ENCODE results near the gene SRPK2. TPM values are rescaled to one million over a fixed set of nuclear protein-coding genes. Genes with fewer than 3 reads are reported as not detected.

SRPK2 gene
- total and polyA plus RNA-seq, 2 of the 13 experiments (the other 11 are each of a cell fraction or from before 2014, with no cell fraction given) = 10.1 to 22.3 TPM

DNA sequence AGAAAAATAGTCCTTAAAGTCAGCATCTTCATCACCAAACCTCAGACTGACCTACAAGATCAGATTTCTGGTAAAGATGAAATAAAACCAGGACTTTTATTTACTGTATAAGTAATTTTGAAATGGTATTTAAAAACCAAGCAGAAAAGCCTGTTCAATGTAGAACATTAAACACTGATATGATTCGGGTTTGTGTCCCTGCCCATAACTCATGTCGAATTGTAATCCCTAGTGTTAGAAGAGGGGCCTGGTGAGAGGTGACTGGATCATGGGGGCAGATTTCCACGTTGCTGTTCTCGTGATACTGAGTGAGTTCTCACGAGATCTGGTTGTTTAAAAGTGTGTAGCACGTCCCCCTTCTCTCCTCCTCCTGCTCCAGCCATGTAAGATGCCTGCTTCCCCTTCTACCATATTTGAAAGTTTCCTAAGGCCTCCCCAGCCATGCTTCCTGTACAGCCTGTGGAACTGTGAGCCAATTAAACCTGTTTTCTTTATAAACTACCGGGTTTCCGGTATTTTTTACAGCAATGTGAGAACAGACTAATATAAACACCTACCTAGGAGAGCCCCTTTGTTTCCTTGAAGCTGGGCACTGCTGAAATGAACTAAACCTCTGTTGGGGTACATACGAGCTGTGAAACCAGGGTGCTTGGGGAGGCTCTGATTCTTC, 254.6 kb downstream of the SRPK2 start (continued):
- TF ChIP-seq, protein P1, sequence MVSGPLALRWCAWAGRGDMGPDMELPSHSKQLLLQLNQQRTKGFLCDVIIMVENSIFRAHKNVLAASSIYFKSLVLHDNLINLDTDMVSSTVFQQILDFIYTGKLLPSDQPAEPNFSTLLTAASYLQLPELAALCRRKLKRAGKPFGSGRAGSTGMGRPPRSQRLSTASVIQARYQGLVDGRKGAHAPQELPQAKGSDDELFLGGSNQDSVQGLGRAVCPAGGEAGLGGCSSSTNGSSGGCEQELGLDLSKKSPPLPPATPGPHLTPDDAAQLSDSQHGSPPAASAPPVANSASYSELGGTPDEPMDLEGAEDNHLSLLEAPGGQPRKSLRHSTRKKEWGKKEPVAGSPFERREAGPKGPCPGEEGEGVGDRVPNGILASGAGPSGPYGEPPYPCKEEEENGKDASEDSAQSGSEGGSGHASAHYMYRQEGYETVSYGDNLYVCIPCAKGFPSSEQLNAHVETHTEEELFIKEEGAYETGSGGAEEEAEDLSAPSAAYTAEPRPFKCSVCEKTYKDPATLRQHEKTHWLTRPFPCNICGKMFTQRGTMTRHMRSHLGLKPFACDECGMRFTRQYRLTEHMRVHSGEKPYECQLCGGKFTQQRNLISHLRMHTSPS (CRISPR knock-in tag; IDR thresholded peaks at IDR 0.05; ENCODE audit: low read depth) = no peak
- TF ChIP-seq ZNF839 (CRISPR knock-in tag; IDR thresholded peaks at IDR 0.05; ENCODE audit: borderline replicate concordance) (no peak), ZFP82 (CRISPR knock-in tag; IDR thresholded peaks at IDR 0.05; ENCODE audit: borderline replicate concordance) (no peak), ZNF678 (CRISPR knock-in tag; IDR thresholded peaks at IDR 0.05) (no peak), POLR2AphosphoS5 (IDR thresholded peaks at IDR 0.05; ENCODE audit: low read depth, low read length) (no peak), ZFP62 (CRISPR knock-in tag; IDR thresholded peaks at IDR 0.05) (no peak), ZNF598 (CRISPR knock-in tag; IDR thresholded peaks at IDR 0.05; ENCODE audit: borderline replicate concordance) (no peak), ZNF44 (CRISPR knock-in tag; IDR thresholded peaks at IDR 0.05) (no peak), KLF12 (CRISPR knock-in tag; IDR thresholded peaks at IDR 0.05; ENCODE audit: borderline replicate concordance) (no peak)
- TF ChIP-seq, protein P2, sequence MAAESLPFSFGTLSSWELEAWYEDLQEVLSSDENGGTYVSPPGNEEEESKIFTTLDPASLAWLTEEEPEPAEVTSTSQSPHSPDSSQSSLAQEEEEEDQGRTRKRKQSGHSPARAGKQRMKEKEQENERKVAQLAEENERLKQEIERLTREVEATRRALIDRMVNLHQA (CRISPR knock-in tag; IDR thresholded peaks at IDR 0.05) = no peak
- TF ChIP-seq, protein P3, sequence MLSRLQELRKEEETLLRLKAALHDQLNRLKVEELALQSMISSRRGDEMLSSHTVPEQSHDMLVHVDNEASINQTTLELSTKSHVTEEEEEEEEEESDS (CRISPR knock-in tag; IDR thresholded peaks at IDR 0.05; ENCODE audit: borderline replicate concordance) = no peak

DNA sequence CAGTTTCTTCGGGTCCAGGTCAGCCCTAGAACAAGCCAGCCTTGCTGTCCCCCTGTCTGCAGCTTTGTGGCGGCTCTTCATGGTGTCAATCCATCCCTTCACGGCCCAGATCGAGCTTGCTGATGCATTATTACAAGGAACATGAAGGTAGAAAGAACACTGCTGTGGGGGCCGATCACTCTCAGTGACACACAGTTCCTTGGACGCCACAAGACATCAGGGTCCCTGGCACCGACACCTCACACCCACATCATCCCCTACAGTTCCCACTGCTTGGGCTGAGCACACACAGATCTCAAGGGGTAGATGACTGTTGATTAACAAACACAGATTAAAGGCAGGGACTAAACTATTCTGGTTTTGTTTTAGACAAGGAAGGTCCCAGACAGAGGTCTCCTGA, 255.4 kb downstream of the SRPK2 start:
- H3K36me3 ChIP-seq (replicated peaks in 1 of 2; ENCODE audit: control insufficient read depth in 1 of 2, insufficient read depth in 2 of 2, low read length in 2 of 2) = peaks cover 9 to 18% of the 10 kb centered on the region in 2 experiments; a peak in 4 of 5 replicates
- DNase-seq (ENCODE audit: low spot score) = no peak
- ChIA-PET POLR2A (no interaction called here), CTCF (ENCODE audit: low intra/inter-chr PET ratio, low total read pairs) (no interaction called here)
- no peak for ATAC-seq
- H3K9ac ChIP-seq (ENCODE audit: insufficient read depth, low read depth, low read length) = no peak overlapping the region
- no peaks in the 10 kb centered on the region for H4K20me1 ChIP-seq (ENCODE audit: insufficient read depth, low read length)
- H3K79me2 ChIP-seq (ENCODE audit: insufficient read depth, low read length) = no peaks in the 10 kb centered on the region
- no peak for FAIRE-seq
- no TSS peak for BruUV-seq (replicated peaks)
- no peaks in the 10 kb centered on the region for H3K4me1 ChIP-seq (ENCODE audit: insufficient read depth, low read length)
- no peak overlapping the region for H2AFZ ChIP-seq (ENCODE audit: low read length)
- intact Hi-C loops (cut with micrococcal nuclease; ENCODE audit: unreplicated experiment) = no loop called here
- H3K27me3 ChIP-seq (ENCODE audit: control insufficient read depth in 1 of 2, insufficient read depth in 2 of 2, low read length in 2 of 2) = no peaks in the 10 kb centered on the region
- H3K9me3 ChIP-seq (ENCODE audit: low read length) = no peaks in the 10 kb centered on the region
- H3K4me3 ChIP-seq (replicated peaks in 1 of 3; ENCODE audit: insufficient read depth in 1 of 3, low read depth in 2 of 3, low read length in 3 of 3) = no peak overlapping the region
- WGBS (ENCODE audit: low lambda C conversion rate) = over 99% methylated on average over 7 of the region's 7 CpGs
- H3K4me2 ChIP-seq (ENCODE audit: low read depth, low read length) = no peak overlapping the region
- in situ Hi-C loops (cut with HindIII; ENCODE audit: extremely low pct_ligation_motif_present, low pct_unique_long_range_greater_than_20kb) = no loop called here
- no peak overlapping the region for H3K27ac ChIP-seq (ENCODE audit: extremely low read length, insufficient read depth, low read length)
- TF ChIP-seq, protein P4, sequence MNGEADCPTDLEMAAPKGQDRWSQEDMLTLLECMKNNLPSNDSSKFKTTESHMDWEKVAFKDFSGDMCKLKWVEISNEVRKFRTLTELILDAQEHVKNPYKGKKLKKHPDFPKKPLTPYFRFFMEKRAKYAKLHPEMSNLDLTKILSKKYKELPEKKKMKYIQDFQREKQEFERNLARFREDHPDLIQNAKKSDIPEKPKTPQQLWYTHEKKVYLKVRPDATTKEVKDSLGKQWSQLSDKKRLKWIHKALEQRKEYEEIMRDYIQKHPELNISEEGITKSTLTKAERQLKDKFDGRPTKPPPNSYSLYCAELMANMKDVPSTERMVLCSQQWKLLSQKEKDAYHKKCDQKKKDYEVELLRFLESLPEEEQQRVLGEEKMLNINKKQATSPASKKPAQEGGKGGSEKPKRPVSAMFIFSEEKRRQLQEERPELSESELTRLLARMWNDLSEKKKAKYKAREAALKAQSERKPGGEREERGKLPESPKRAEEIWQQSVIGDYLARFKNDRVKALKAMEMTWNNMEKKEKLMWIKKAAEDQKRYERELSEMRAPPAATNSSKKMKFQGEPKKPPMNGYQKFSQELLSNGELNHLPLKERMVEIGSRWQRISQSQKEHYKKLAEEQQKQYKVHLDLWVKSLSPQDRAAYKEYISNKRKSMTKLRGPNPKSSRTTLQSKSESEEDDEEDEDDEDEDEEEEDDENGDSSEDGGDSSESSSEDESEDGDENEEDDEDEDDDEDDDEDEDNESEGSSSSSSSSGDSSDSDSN (CRISPR knock-in tag; IDR thresholded peaks at IDR 0.05) = no peak
- no peak for TF ChIP-seq KDM6A (CRISPR knock-in tag; IDR thresholded peaks at IDR 0.05; ENCODE audit: low read depth)
- no peak for TF ChIP-seq NFATC3 (CRISPR knock-in tag; IDR thresholded peaks at IDR 0.05)
- TF ChIP-seq, protein P5, sequence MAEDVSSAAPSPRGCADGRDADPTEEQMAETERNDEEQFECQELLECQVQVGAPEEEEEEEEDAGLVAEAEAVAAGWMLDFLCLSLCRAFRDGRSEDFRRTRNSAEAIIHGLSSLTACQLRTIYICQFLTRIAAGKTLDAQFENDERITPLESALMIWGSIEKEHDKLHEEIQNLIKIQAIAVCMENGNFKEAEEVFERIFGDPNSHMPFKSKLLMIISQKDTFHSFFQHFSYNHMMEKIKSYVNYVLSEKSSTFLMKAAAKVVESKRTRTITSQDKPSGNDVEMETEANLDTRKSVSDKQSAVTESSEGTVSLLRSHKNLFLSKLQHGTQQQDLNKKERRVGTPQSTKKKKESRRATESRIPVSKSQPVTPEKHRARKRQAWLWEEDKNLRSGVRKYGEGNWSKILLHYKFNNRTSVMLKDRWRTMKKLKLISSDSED (CRISPR knock-in tag; IDR thresholded peaks at IDR 0.05) = no peak
- no peak for TF ChIP-seq AKAP8 (CRISPR knock-in tag; IDR thresholded peaks at IDR 0.05)
- TF ChIP-seq SMYD3 (CRISPR knock-in tag; IDR thresholded peaks at IDR 0.05) = no peak
- TF ChIP-seq ZNF451 (CRISPR knock-in tag; IDR thresholded peaks at IDR 0.05) = no peak
- TF ChIP-seq TBX3 (IDR thresholded peaks at IDR 0.05; ENCODE audit: borderline replicate concordance) = no peak

Measured in HepG2 (cell line).